ENCODE measurements around the gene C20orf96. TPM values are rescaled to one million over a fixed set of nuclear protein-coding genes. Genes with fewer than 3 reads are reported as not detected.

Gene C20orf96
- total and polyA plus RNA-seq, 2 experiments from 2014 or later: 0.32 to 4.5 TPM

GRCh38 chr20:327186-328026 lies 36.9 kb upstream of the C20orf96 start:
- H4K20me1 ChIP-seq (ENCODE audit: insufficient read depth): no peaks in the 10 kb centered on the region
- H3K4me2 ChIP-seq (ENCODE audit: unreplicated experiment): peak overlapping the region; percentile 98
- no peaks in the 10 kb centered on the region for H3K9me3 ChIP-seq (ENCODE audit: low read depth)
- no peaks in the 10 kb centered on the region for H3K9me2 ChIP-seq (ENCODE audit: insufficient read depth)
- no peaks in the 10 kb centered on the region for H3K27me3 ChIP-seq (replicated peaks; ENCODE audit: insufficient read depth)
- WGBS, 2 experiments (ENCODE audit: low coverage in 1 of 2, low lambda C conversion rate in 2 of 2, missing lambda C conversion rate in 2 of 2): 3 to 8% methylated on average over 20 to 47 of the region's 47 CpGs
- H3K4me1 ChIP-seq (ENCODE audit: insufficient read depth): peaks cover 31% of the 10 kb centered on the region
- TF ChIP-seq EZH2 (IDR thresholded peaks at IDR 0.05; ENCODE audit: insufficient read depth, poor library complexity, severe bottlenecking) (no peak), EZH2phosphoT487 (IDR thresholded peaks at IDR 0.05; ENCODE audit: insufficient read depth, low read depth) (no peak)
- H3K9ac ChIP-seq: peak overlapping the region; percentile 88
- peak overlapping the region; percentile 19; the same call in 1 of the 2 replicates for H2AFZ ChIP-seq
- peak; percentile 94 for DNase-seq
- H3K36me3 ChIP-seq (ENCODE audit: low read depth): no peaks in the 10 kb centered on the region
- peak overlapping the region; percentile 84 for H3K4me3 ChIP-seq
- H3K27ac ChIP-seq: peak overlapping the region; percentile 89
- in situ Hi-C loops (cut with MboI): no loop called here
- peaks cover 40% of the 10 kb centered on the region for H3F3A ChIP-seq (ENCODE audit: insufficient read depth)
- H3K79me2 ChIP-seq (ENCODE audit: insufficient read depth): peaks cover 19% of the 10 kb centered on the region

DNA sequence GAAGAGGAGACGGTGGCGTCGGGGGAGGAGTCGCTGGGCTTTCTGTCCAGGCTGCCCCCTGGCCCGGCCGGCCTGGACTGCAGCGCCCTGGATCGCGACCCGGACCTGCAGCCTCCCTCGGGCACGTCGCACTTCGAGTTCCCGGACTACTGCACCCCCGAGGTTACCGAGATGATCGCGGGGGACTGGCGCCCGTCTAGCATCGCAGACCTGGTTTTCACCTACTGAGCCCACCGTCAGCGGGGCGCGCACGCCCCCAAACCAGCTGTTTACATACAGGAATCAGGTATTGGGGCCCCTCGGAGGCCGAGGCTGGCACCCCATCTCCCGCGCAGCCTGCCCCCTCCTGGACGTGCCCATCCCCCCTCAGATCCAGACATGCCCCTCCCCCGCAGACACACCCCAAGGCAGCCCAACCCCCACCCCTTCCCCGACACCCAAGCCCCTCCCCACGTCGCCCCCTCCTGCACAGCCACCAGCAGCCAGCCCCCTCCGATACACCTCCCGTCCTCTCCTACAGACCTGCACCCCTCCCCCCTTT lies 36.2 kb upstream of the C20orf96 start:
- H3K4me1 ChIP-seq (ENCODE audit: insufficient read depth): peaks cover 31% of the 10 kb centered on the region
- peak overlapping the region; percentile 84 for H3K4me3 ChIP-seq
- H2AFZ ChIP-seq: peak overlapping the region; percentile 35; the same call in 1 of the 2 replicates
- no peaks in the 10 kb centered on the region for H3K9me2 ChIP-seq (ENCODE audit: insufficient read depth)
- DNase-seq: peak; percentile 66
- H3K79me2 ChIP-seq (ENCODE audit: insufficient read depth): peaks cover 19% of the 10 kb centered on the region
- no peaks in the 10 kb centered on the region for H3K27me3 ChIP-seq (replicated peaks; ENCODE audit: insufficient read depth)
- H3K27ac ChIP-seq: peak overlapping the region; percentile 89
- no peaks in the 10 kb centered on the region for H3K36me3 ChIP-seq (ENCODE audit: low read depth)
- H3K9me3 ChIP-seq (ENCODE audit: low read depth): no peaks in the 10 kb centered on the region
- peak overlapping the region; percentile 88 for H3K9ac ChIP-seq
- TF ChIP-seq EZH2phosphoT487 (IDR thresholded peaks at IDR 0.05; ENCODE audit: insufficient read depth, low read depth) (no peak), EZH2 (IDR thresholded peaks at IDR 0.05; ENCODE audit: insufficient read depth, poor library complexity, severe bottlenecking) (no peak)
- in situ Hi-C loops (cut with MboI): no loop called here
- H3F3A ChIP-seq (ENCODE audit: insufficient read depth): peaks cover 38% of the 10 kb centered on the region
- no peaks in the 10 kb centered on the region for H4K20me1 ChIP-seq (ENCODE audit: insufficient read depth)
- 2 to 5% methylated on average over 22 to 32 of the region's 38 CpGs for WGBS, 2 experiments (ENCODE audit: low coverage in 1 of 2, low lambda C conversion rate in 2 of 2, missing lambda C conversion rate in 2 of 2)
- peak overlapping the region; percentile 98 for H3K4me2 ChIP-seq (ENCODE audit: unreplicated experiment)

DNA sequence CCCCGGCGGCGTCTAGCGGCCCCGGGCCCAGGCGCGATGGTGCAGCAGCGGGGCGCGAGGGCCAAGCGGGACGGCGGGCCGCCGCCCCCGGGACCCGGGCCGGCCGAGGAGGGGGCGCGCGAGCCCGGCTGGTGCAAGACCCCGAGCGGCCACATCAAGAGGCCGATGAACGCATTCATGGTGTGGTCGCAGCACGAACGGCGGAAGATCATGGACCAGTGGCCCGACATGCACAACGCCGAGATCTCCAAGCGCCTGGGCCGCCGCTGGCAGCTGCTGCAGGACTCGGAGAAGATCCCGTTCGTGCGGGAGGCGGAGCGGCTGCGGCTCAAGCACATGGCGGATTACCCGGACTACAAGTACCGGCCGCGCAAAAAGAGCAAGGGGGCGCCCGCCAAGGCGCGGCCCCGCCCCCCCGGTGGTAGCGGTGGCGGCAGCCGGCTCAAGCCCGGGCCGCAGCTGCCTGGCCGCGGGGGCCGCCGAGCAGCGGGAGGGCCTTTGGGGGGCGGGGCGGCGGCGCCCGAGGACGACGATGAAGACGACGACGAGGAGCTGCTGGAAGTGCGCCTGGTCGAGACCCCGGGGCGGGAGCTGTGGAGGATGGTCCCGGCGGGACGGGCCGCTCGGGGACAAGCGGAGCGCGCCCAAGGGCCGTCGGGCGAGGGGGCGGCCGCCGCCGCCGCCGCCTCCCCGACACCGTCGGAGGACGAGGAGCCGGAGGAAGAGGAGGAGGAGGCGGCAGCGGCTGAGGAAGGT lies 35.5 kb upstream of the C20orf96 start:
- Histone ChIP-seq H2AFZ (peak overlapping the region; percentile 52; the same call in 1 of the 2 replicates), H3K36me3 (ENCODE audit: low read depth) (no peaks in the 10 kb centered on the region), H3K4me2 (ENCODE audit: unreplicated experiment) (peak overlapping the region; percentile 68), H3K27ac (peak overlapping the region; percentile 89), H3K9ac (peak overlapping the region; percentile 88), H3K27me3 (replicated peaks; ENCODE audit: insufficient read depth) (no peaks in the 10 kb centered on the region), H3K9me2 (ENCODE audit: insufficient read depth) (no peaks in the 10 kb centered on the region), H3K4me3 (peak overlapping the region; percentile 84), H3K9me3 (ENCODE audit: low read depth) (no peaks in the 10 kb centered on the region), H3K4me1 (ENCODE audit: insufficient read depth) (peaks cover 31% of the 10 kb centered on the region), H3K79me2 (ENCODE audit: insufficient read depth) (peaks cover 19% of the 10 kb centered on the region), H3F3A (ENCODE audit: insufficient read depth) (peaks cover 34% of the 10 kb centered on the region), H4K20me1 (ENCODE audit: insufficient read depth) (no peaks in the 10 kb centered on the region)
- in situ Hi-C loops (cut with MboI): no loop called here
- TF ChIP-seq EZH2phosphoT487 (IDR thresholded peaks at IDR 0.05; ENCODE audit: insufficient read depth, low read depth): no peak
- TF ChIP-seq EZH2 (IDR thresholded peaks at IDR 0.05; ENCODE audit: insufficient read depth, poor library complexity, severe bottlenecking): no peak
- 1% methylated on average over 33 to 97 of the region's 103 CpGs for WGBS, 2 experiments (ENCODE audit: low coverage in 1 of 2, low lambda C conversion rate in 2 of 2, missing lambda C conversion rate in 2 of 2)
- DNase-seq: peak; percentile 84

Measured in GM23248 (cell line).